Liver (tissue), 3 donors: Measurements from ENCODE around the gene ARPP21.

Experiments used
- EGR1 ChIP-seq, 2 donors: IDR thresholded peaks; 2 replicates each; pipeline ENCODE4 v1.6.1; 2016 to 2018; ENCODE audit warnings: antibody characterized with exemption in 2 of 2, low read depth in 2 of 2
- FOXA1 ChIP-seq: IDR thresholded peaks from 2 replicates; pipeline ENCODE4 v1.6.1; 2016; ENCODE audit warnings: antibody characterized with exemption
- GABPA ChIP-seq, 2 donors: IDR thresholded peaks in 1 of 2; conservative IDR thresholded peaks in 1 of 2; 2 replicates each; pipeline ENCODE4 v1.6.1; 2016; ENCODE audit warnings: antibody characterized with exemption in 2 of 2, mild to moderate bottlenecking in 1 of 2, moderate library complexity in 1 of 2
- JUND ChIP-seq, 2 donors: IDR thresholded peaks; 2 replicates each; pipeline ENCODE4 v1.6.1; 2016; ENCODE audit warnings: antibody characterized with exemption in 2 of 2
- NR2F2 ChIP-seq: IDR thresholded peaks from 2 replicates; pipeline ENCODE4 v1.6.1; 2016; ENCODE audit warnings: antibody characterized with exemption
- RAD21 ChIP-seq, 2 donors: IDR thresholded peaks; 2 replicates each; pipeline ENCODE4 v1.6.1; 2016; ENCODE audit warnings: antibody characterized with exemption in 2 of 2, mild to moderate bottlenecking in 2 of 2
- RXRA ChIP-seq, 2 donors: IDR thresholded peaks; 2 replicates each; pipeline ENCODE4 v1.6.1; 2017 to 2018; ENCODE audit warnings: antibody characterized with exemption in 2 of 2, mild to moderate bottlenecking in 1 of 2
- SP1 ChIP-seq: IDR thresholded peaks from 2 replicates; pipeline ENCODE4 v1.6.1; 2018; ENCODE audit warnings: antibody characterized with exemption, mild to moderate bottlenecking
- TAF1 ChIP-seq: conservative IDR thresholded peaks from 2 replicates; pipeline ENCODE4 v1.6.1; 2016; ENCODE audit warnings: antibody characterized with exemption, mild to moderate bottlenecking
- YY1 ChIP-seq: IDR thresholded peaks from 2 replicates; pipeline ENCODE4 v1.6.1; 2016; ENCODE audit warnings: antibody characterized with exemption, mild to moderate bottlenecking
- TF ChIP-seq, protein P1 (sequence below): fragments of 150-350 bp; IDR thresholded peaks from 2 replicates; pipeline ENCODE4 v1.5.1; 2017; ENCODE audit warnings: improper control_type of control experiment, low read depth, low read length; ENCODE audit not compliant: missing input control
- TF ChIP-seq, protein P2 (sequence below): IDR thresholded peaks from 2 replicates; pipeline ENCODE4 v1.6.1; 2016; ENCODE audit warnings: antibody characterized with exemption
- donor health status: healthy.
- donor health status: healthy.

DNA sequence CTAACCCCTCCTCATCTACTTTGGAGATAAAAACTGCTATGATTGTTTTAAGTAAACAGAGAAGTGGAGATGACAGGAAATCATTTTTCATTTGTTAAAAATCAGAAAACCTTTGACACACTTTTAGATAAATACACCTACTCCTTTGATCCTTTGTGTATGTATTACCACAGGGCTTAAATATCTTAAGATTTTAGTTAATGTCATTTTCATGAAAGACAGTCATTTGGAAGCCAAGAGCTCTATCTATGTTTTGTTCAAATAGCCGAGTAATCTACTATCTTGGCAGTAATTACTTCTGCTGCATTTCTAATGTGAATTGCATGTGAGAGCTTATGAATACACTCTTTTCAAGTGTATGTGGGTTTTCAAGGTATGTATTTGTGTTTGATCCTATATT is 2.0 kb downstream of the ARPP21 start:
- TF ChIP-seq, protein P1, sequence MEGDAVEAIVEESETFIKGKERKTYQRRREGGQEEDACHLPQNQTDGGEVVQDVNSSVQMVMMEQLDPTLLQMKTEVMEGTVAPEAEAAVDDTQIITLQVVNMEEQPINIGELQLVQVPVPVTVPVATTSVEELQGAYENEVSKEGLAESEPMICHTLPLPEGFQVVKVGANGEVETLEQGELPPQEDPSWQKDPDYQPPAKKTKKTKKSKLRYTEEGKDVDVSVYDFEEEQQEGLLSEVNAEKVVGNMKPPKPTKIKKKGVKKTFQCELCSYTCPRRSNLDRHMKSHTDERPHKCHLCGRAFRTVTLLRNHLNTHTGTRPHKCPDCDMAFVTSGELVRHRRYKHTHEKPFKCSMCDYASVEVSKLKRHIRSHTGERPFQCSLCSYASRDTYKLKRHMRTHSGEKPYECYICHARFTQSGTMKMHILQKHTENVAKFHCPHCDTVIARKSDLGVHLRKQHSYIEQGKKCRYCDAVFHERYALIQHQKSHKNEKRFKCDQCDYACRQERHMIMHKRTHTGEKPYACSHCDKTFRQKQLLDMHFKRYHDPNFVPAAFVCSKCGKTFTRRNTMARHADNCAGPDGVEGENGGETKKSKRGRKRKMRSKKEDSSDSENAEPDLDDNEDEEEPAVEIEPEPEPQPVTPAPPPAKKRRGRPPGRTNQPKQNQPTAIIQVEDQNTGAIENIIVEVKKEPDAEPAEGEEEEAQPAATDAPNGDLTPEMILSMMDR, result no peak
- TF ChIP-seq EGR1 (IDR thresholded peaks at IDR 0.05; ENCODE audit: low read depth in 2 of 2) (no peak), TAF1 (no peak), NR2F2 (no peak), GABPA (IDR thresholded peaks at IDR 0.05 in 1 of 2, conservative IDR thresholded peaks at IDR 0.05 in 1 of 2) (no peak), FOXA1 (no peak), RAD21 (IDR thresholded peaks at IDR 0.05) (no peak), SP1 (no peak), JUND (IDR thresholded peaks at IDR 0.05) (no peak), RXRA (IDR thresholded peaks at IDR 0.05) (no peak), YY1 (no peak)
- TF ChIP-seq, protein P2, sequence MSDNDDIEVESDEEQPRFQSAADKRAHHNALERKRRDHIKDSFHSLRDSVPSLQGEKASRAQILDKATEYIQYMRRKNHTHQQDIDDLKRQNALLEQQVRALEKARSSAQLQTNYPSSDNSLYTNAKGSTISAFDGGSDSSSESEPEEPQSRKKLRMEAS, result no peak
